Measurements from ENCODE around the gene ZNF134.

ZNF134 gene

GRCh38 chr19:57664269-57665127 is 50.5 kb downstream of the ZNF134 start (continued):
- TF ChIP-seq ZNF571 (tag by site-specific recombination; IDR thresholded peaks at IDR 0.05) = no peak
- no peak for TF ChIP-seq BCL11A (tag by site-specific recombination; IDR thresholded peaks at IDR 0.05; ENCODE audit: low read depth)
- no peak for TF ChIP-seq ZNF121 (tag by site-specific recombination; IDR thresholded peaks at IDR 0.05)
- no peak for TF ChIP-seq ZNF10 (tag by site-specific recombination; IDR thresholded peaks at IDR 0.05)
- TF ChIP-seq ZNF433 (tag by site-specific recombination; IDR thresholded peaks at IDR 0.05; ENCODE audit: low read depth) = no peak
- no peak for TF ChIP-seq ZNF645 (tag by site-specific recombination; IDR thresholded peaks at IDR 0.05)
- no peak for TF ChIP-seq ZNF488 (tag by site-specific recombination; IDR thresholded peaks at IDR 0.05)
- TF ChIP-seq ZNF16 (tag by site-specific recombination; IDR thresholded peaks at IDR 0.05; ENCODE audit: low read depth) = no peak
- no peak for TF ChIP-seq MEIS1 (CRISPR knock-in tag; IDR thresholded peaks at IDR 0.05; ENCODE audit: borderline replicate concordance)
- no peak for TF ChIP-seq GLI4 (tag by site-specific recombination; IDR thresholded peaks at IDR 0.05)
- no peak for TF ChIP-seq PRDM6 (tag by site-specific recombination; IDR thresholded peaks at IDR 0.05)
- TF ChIP-seq, protein P1, sequence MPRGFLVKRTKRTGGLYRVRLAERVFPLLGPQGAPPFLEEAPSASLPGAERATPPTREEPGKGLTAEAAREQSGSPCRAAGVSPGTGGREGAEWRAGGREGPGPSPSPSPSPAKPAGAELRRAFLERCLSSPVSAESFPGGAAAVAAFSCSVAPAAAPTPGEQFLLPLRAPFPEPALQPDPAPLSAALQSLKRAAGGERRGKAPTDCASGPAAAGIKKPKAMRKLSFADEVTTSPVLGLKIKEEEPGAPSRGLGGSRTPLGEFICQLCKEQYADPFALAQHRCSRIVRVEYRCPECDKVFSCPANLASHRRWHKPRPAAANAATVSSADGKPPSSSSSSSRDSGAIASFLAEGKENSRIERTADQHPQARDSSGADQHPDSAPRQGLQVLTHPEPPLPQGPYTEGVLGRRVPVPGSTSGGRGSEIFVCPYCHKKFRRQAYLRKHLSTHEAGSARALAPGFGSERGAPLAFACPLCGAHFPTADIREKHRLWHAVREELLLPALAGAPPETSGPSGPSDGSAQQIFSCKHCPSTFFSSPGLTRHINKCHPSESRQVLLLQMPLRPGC (tag by site-specific recombination; IDR thresholded peaks at IDR 0.05) = no peak
- TF ChIP-seq ZNF311 (tag by site-specific recombination; IDR thresholded peaks at IDR 0.05; ENCODE audit: borderline replicate concordance) = no peak
- TF ChIP-seq SCRT1 (tag by site-specific recombination; IDR thresholded peaks at IDR 0.05; ENCODE audit: borderline replicate concordance) = no peak
- TF ChIP-seq SALL2 (tag by site-specific recombination; IDR thresholded peaks at IDR 0.05; ENCODE audit: borderline replicate concordance) = no peak
- TF ChIP-seq ZBTB10 (tag by site-specific recombination; IDR thresholded peaks at IDR 0.05) = no peak
- TF ChIP-seq ZNF302 (tag by site-specific recombination; IDR thresholded peaks at IDR 0.05; ENCODE audit: low read depth) = no peak
- no peak for TF ChIP-seq ZFP3 (tag by site-specific recombination; IDR thresholded peaks at IDR 0.05; ENCODE audit: low read depth)
- TF ChIP-seq REPIN1 (tag by site-specific recombination; IDR thresholded peaks at IDR 0.05; ENCODE audit: low read depth) = no peak
- TF ChIP-seq ZNF76 (tag by site-specific recombination; IDR thresholded peaks at IDR 0.05; ENCODE audit: borderline replicate concordance, low read depth) = peak; percentile 40; the same call in 1 of the 2 replicates
- TF ChIP-seq, protein P2, sequence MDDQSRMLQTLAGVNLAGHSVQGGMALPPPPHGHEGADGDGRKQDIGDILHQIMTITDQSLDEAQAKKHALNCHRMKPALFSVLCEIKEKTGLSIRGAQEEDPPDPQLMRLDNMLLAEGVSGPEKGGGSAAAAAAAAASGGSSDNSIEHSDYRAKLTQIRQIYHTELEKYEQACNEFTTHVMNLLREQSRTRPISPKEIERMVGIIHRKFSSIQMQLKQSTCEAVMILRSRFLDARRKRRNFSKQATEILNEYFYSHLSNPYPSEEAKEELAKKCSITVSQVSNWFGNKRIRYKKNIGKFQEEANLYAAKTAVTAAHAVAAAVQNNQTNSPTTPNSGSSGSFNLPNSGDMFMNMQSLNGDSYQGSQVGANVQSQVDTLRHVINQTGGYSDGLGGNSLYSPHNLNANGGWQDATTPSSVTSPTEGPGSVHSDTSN (CRISPR knock-in tag; IDR thresholded peaks at IDR 0.05) = peak; percentile 89; the same call in 1 of the 2 replicates
- no peak for TF ChIP-seq ZNF529 (tag by site-specific recombination; IDR thresholded peaks at IDR 0.05; ENCODE audit: insufficient replicate concordance)
- TF ChIP-seq ZNF280D (tag by site-specific recombination; IDR thresholded peaks at IDR 0.05) = no peak
- no peak for TF ChIP-seq ZNF138 (tag by site-specific recombination; IDR thresholded peaks at IDR 0.05; ENCODE audit: borderline replicate concordance)
- TF ChIP-seq ZBTB1 (tag by site-specific recombination; IDR thresholded peaks at IDR 0.05) = no peak
- TF ChIP-seq ZNF394 (tag by site-specific recombination; IDR thresholded peaks at IDR 0.05; ENCODE audit: borderline replicate concordance) = 0 out of 2 replicates have a peak, but pooled peaks have one; percentile 11

Measured in HEK293 (cell line).